ENCODE data around the gene ZNF366.

- no peak for TF ChIP-seq PATZ1 (CRISPR knock-in tag; IDR thresholded peaks at IDR 0.05; ENCODE audit: borderline replicate concordance)
- TF ChIP-seq BACH2 (CRISPR knock-in tag; IDR thresholded peaks at IDR 0.05; ENCODE audit: borderline replicate concordance) = no peak
Measured at GRCh38 chr5:72465066-72465465, 42.1 kb downstream of the ZNF366 start.

Measured in SK-N-SH treated with all-trans-retinoic acid at 6 μM for 48 hours (cell line).